Stimulated activated CD4-positive, alpha-beta T cell treated with anti-CD3 and anti-CD28 coated beads, Interleukin-1b, Interleukin-23, amount 100 ng/mL, for 1 hour (primary cell): Measurements from ENCODE around the gene B4GALT1.

Source experiments
- DNase-seq, 2 donors: peaks; one replicate each; pipeline ENCODE4 v3.0.0-alpha.2; 2020; ENCODE audit warnings: low read depth in 2 of 2

B4GALT1 gene

DNA sequence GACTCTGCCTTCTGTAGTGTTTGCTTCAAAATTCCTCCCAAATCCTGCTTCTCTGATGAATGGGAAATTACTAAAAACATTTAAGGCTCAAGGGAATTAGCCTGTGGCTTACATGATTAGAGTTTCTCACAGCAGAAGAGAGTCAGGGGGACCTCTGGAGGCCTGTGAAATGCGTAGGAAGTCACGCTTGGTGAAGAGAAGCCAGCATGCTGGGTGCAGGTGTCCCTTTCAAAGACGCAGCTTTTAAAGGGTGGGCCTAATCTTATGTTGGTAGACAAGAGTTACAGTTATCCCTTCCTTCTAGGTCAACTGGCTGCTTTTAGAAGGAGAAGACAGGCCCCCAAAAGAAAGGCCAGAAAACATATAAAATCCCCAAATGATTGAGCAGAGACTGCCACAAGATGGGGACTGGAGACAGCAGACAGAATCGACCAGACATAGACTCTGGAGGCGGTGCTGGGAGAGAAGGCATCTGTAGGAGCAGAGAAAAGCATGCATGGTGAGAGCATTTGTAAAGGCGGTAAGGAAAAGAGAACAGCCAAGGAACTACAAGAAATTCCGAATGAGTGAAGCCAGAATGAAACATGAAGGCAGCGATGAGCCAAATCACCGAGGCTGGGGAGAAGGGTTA is 42.3 kb downstream of the B4GALT1 start:
- no peak for DNase-seq

DNA sequence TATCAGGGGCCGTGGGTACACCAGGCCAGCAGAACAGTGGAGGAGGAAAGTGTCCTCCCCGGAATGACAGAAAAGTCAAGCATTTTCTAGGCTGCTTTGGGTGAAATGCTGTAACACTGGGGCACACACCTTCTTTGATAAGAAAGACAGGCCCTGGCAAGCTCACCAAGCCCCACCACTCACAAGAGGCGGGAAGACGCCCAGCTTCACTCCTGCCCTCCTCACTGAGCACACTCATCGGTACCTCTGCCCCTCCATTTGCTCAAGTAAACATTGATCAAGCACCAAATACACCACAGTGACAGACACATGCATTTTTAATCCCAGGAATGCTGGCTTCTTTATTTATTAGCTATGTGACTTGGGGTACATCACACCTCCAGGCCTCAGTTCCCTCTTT is 43.1 kb downstream of the B4GALT1 start:
- no peak for DNase-seq

DNA sequence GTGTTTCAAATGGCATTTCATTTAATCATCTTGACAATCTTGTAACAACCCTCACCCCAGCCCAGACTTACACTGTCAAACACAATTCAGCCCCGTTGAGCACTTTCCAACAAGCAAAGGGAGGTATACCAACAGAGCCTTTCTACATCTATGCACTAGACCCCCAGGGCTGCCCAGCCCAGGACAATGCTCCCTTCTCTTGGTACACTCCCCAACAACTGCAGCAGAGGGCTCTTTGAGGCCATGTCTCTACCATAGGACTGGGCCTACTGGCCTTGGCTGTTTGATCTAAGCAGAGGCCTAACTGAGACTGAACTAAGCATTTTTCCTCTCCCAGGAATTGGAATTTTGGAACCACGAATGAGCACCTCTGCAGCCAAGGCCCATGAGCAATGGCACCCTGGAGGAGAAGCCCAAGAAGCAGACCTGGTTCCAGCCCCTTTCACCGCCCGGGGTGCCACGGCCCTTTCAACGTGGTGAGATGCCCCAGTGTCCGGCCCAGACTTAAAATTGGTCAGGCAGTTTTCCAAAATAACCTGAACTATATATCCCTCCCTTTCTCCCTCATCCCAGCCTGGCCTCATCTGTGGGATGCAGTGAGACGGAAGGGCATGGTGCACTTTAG is 43.6 kb downstream of the B4GALT1 start:
- DNase-seq, result no peak

GRCh38 chr9:33120620-33121019 is 46.5 kb downstream of the B4GALT1 start:
- DNase-seq, result no peak

- no peak for DNase-seq
Measured at GRCh38 chr9:33117796-33118195, 49.3 kb downstream of the B4GALT1 start.

DNA sequence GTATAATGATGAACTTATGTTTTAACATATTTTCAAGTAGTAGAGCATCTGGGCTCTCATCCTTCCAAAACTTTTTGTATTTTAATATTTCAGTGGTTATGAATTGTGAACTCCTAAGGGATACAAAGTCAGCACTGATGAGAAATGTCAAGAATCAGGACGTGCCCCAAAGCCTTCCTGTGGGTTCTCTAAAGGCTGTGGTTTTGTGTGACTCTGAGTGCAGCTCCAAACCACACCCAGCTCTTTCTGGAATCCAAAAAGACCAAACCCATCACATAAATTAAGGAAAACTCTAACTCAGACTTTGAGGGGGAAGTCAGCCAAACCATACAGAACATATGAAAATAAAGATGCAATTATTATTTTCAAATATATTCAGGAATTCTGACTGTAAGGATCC is 49.8 kb downstream of the B4GALT1 start:
- DNase-seq, result no peak

- DNase-seq, result no peak
Measured at GRCh38 chr9:33116860-33117259, 50.3 kb downstream of the B4GALT1 start.

- no peak for DNase-seq
Measured at GRCh38 chr9:33114746-33115145, 52.4 kb downstream of the B4GALT1 start.

- DNase-seq, result no peak
Measured at GRCh38 chr9:33113799-33114547, 53.2 kb downstream of the B4GALT1 start.

DNA sequence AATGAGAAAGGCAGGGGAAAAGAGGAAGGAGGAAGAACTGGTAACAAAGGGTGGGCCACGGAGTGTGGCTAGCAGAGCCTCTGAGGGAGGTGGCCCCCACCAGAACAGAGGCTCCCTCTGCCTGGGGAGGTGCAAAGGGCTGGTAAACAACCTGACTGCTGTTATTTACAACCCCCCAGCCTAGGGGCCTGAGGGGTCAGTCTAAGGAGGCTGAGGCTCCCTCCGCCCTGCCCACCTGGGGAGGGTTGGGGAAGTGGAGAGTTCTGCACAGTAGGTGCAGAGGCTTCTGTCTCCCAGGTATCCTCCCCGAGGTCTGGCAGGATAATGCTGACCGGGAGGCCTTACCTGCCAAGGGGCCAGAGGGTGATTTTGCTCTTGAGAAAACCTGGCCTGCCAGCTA is 55.0 kb downstream of the B4GALT1 start:
- DNase-seq, result no peak

DNA sequence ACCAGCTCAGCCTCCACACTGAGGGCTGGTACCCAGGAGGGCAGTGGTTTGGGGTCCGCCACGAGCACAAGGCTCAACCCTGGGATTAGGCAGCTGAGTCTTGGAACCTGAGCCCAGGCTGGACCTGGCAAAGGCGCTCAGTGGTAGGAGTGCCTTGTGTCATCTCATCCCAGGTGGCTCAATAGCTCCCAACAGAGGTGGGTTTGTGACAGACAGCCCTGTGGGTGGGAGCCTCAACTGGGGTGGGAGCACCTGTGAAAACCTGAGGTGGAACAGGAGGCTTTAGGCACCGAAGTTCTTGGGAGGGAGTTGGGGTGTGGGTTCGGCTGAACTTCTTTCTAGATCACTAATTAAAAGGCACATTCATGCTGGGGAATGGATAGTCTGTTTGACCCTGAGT is 55.5 kb downstream of the B4GALT1 start:
- no peak for DNase-seq

GRCh38 chr9:33110686-33111085 is 56.5 kb downstream of the B4GALT1 start:
- DNase-seq, result no peak

DNA sequence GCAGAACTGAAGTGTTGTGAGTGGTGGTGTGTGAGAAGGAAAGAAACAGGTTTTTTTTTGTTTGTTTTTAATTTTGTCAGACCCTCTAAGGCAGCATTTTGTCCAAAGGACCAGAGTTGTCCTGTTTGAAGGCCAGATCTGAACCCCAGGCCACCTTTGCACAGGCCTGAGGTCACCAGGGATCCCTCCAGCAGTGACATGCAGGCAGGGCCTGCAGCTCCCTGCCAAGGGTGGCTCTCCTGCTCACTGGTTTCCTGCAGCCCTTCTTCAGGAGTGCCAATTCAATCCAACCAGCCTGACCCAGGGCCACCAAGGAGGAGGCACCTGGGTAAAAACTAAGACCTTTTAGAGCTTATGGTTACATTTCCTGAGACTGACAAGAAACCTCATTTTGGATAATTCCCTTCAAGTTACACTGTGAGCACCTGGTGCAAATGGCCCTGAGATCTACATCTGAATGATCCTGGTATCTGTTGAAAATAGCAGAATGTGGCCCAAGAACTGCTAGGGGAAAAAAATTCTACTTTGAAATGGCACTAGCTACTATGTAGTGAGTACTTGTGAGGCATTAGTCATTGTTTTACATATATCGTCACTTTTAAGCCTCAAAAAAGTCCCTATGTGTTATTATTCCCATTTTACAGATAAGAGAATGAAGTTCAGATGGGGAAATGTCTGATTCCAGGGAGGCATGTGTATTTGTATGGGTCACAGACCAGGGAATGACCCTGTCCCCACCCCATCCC is 57.1 kb downstream of the B4GALT1 start:
- no peak for DNase-seq

DNA sequence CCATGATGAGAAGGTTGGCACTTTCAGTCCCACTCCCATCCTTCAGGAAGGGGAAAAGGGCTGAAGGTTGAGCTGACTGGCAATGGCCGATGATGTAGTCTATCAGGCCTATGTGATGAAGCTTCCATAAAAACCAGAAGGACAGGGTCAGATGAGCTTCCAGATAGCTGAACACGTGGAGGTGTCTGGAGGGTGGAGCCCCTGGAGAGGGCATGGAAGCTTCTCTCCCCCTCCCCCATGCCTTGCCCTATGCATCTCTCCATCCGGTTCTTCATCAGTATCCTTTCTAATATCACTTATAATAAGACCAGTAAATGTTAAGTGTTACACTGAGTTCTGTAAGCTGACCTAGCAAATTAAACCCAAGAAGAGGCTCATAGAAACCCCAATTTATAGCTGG is 58.0 kb downstream of the B4GALT1 start:
- DNase-seq, result no peak

DNA sequence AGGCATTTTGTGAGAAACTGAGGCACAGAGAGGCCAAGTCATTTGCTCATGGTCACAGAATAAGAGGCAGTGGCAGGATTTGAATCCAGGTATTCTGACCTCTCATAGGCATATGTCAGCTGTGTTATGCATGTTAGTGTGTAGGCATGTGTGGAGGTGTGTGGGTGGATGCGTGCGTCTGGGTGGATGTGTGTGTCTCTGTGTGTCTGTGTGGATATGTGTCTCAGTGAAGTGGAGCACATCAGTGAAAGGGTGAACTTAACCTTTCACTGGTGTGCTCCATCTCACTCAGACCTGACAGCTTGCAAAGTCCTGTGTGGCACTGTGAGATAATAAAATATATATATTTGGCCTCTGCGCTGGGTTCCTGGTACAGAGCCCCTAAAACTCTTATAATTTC is 58.7 kb downstream of the B4GALT1 start:
- no peak for DNase-seq

- no peak for DNase-seq
Measured at GRCh38 chr9:33107762-33108161, 59.4 kb downstream of the B4GALT1 start.

- no peak for DNase-seq
Measured at GRCh38 chr9:33106827-33107621, 60.1 kb downstream of the B4GALT1 start.

GRCh38 chr9:33106372-33106771 is 60.8 kb downstream of the B4GALT1 start:
- DNase-seq, result no peak

GRCh38 chr9:33105959-33106358 is 61.2 kb downstream of the B4GALT1 start:
- DNase-seq, result no peak

GRCh38 chr9:33105504-33105903 is 61.6 kb downstream of the B4GALT1 start:
- DNase-seq, result no peak

GRCh38 chr9:33104401-33104800 is 62.7 kb downstream of the B4GALT1 start:
- DNase-seq, result no peak
